HG03460 (cell line): ENCODE measurements around the gene TK2.

ENCODE experiments used
- ATAC-seq: cut with Tn5 transposase; IDR thresholded peaks from one replicate; pipeline ENCODE4 v1.9.1; 2021; ENCODE audit not compliant: unreplicated experiment

TK2 gene

GRCh38 chr16:66547101-66547989 lies 2.6 kb downstream of the TK2 start:
- no peak for ATAC-seq

GRCh38 chr16:66544016-66544757 lies 5.7 kb downstream of the TK2 start:
- no peak for ATAC-seq

DNA sequence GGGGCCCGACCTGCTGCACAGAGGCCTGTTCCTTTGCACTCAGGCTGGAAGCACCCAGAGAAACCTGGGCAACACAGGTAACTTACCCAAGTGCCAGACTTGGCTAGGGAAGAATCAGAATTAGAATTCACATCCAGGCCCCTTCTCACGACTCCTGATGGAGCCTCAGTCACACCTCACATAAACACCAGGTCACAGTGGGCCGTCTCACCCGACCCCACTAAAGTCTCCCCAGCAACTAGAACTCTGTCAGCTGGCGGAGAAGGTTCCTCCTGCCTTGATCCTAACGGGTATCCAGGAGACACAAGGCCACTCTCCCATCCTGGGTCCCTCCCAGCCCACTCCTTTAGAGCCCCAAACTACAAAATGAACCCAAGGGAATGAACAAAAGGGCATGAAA lies 6.4 kb downstream of the TK2 start:
- no peak for ATAC-seq

GRCh38 chr16:66542396-66542795 lies 7.5 kb downstream of the TK2 start:
- no peak for ATAC-seq

DNA sequence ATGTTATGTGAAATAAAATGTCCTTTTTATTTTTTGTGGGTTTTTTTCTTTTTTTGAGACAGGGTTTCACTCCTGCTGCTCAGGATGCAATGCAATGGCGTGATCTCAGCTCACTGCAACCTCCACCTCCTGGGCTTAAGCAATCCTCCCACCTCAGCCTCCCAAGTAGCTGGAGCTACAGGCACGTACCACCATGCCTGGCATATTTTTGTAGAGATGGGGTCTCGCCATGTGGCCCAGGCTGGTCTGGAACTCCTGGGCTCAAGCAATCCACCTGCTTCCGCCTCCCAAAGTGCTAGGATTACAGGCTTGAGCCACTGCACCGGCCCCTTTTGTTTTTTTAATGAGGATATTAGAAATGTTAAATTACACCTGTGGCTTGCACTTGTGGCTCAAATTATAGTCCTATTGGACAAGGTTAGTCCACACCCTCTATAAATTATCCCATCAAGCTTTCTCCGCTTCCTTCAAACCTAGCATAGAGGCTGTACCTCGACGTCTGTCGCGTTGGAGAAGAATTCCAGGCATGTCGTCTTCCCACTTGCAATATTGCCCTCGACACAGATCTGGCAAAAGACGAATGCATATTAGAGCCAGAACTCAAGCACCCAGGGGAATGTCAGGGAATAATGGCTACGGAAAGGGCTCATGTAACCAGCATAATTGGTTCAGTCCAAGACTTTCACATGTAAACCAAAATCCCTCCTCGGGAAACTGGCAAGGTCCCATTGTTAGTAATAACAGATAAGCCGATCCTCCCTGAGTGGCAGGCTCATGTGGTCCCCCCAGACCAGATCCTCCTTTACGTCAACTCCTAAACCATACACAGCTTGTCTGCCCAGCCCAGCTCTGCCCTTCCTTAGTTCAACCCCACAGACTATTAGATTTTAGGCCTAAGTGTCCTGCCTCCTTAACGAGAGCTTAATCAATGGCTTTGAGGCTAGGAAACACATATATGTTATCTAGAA lies 8.2 kb downstream of the TK2 start:
- ATAC-seq = no peak

DNA sequence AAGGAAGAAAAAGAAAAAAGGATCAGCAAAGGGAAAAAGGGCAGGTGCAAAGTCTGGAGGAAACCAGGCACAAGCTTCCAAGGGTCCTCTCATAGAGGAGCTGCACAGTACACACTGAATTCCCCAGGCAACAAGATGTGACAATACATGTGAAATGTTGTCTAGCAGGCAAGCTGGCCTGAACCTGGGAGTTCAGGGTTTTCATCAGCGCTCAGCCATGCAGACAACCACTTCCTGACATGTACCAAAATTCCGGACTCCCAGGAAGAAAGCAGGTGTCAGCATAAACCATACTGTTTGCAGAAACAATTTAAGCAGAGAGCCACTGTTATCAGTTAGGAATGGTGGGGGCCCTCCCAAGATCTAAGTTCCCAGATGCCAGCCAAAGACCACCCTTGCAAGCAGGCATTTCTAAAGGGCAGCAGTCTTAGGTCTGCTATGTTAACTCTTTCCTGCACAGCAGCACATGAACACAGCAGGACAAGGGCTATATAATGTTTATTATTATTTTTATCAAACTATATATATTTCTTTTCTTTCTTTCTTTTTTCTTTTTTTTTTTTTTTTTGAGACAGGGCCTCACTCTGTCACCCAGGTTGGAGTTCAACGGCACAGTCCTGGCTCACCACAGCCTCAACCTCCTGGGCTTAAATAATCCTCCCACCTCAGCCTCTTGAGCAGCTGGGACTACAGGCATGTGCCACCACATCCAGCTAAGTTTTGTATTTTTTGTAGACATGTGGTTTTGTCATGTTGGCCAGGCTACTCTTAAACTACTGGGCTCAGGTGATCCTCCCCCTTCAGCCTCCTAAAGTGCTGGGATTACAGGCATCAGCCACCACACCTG lies 10.1 kb downstream of the TK2 start:
- no peak for ATAC-seq

DNA sequence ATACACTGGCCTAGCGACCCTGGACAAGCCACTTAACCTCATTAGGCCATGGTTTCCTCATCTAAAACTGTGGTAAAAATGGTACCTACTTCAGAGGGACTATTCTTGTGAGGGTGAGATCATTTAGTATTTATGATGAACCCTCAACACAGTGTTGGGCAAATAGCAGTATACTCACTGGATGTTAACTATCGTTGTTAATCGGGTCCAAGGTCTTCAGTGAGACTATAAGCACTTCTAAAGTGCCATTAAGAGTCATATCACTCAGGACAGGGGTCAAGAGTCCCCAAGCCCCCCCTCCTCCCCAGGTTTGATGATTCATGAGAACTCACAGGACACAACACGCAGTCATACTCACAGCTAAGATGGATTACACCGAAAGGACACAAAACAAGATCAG lies 11.0 kb downstream of the TK2 start:
- ATAC-seq = no peak

DNA sequence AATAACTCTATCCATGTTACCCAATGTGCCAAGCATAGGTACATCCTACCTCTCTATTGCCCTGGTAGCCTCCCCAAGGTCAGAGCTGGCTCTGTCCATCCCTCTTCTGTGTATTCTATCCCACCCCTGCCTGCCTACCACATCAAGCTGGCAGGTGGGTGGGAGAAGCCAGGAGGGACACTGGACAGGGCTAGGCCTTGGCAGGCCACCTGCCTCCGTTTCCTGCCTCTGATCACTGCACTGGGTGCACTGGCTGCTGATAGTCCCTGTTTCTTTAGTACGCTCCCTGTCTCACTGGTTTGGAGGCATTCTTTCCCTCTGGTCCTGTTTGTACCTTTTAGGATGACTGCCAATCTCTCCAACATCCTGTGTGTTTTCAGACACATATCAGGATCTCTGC lies 12.7 kb downstream of the TK2 start:
- no peak for ATAC-seq

GRCh38 chr16:66536525-66536924 lies 13.4 kb downstream of the TK2 start:
- ATAC-seq = no peak

GRCh38 chr16:66534376-66534799 lies 15.5 kb downstream of the TK2 start:
- no peak for ATAC-seq

DNA sequence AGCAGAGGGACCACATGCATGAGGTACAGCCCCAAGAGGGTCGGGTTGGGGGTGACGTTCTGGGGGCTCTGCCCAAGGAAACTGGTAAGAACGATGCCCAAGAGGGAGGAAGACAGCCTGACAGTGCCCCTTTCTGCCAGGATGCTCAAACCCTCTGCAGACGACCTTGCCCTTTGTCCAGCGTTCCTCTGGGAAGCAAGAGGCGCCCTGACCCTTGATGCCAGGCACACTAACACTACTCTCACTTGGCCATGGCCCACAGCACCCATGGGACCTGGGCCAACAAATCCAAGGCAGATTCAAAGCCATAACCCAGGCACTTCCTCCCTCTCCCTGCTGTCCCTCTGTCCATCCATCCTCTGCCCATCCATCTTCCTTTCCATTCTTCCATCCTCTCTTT lies 20.4 kb downstream of the TK2 start:
- ATAC-seq = no peak

DNA sequence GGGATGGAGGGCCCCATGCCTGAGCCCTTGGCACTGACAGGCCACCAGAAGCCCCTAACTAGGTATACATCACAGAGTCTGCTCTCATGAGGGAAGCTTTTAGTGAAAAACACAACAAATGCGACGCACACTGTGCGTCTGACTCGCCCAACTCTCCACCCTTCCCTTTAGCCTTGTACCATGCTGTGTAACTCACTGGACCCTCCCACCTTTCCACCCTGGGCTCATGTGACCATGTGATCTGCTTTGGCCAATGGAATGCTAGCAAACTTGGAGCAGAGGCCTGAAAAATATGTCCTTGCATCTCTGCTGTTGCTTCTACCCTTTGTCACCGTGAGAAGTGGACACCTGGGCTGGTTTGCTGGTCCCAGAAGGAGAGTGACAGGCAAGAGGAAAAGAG lies 21.6 kb downstream of the TK2 start:
- no peak for ATAC-seq

DNA sequence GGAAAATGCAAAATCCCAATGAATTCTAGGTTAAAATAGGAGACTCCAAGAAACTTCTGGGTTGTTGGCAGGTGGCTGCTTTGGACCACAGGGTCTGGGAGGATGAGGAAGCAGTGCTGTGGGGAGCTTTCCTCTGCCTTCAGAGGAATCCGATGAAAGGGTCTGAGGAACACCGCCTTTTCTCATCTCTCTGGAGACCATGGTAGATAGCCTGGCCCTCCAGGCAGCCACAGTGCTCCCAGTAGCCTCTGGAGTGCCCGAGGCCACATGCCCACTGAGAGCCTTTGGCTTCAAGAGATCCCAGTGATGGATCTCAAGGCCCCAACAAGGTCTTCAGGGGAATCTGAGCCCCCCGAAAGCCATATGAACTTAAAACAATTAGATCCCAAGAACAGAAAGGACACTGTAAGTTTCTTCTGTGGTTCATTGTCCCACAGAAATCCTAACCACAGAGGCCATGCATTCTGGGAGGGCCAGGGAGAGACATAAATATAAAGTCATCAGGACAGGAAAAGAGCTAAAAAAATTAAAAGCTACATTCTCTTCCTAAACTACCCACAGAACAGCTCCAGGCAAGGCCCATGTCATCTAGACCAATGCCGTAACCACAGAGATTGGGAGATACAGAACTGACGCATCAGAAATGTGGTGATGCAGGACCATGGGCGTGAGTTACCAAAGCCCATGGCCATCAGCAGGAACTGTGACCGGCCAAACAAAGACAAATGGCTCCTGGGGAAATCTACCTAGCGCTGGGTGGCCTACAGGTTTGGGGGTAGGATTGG lies 24.3 kb downstream of the TK2 start:
- ATAC-seq = no peak

DNA sequence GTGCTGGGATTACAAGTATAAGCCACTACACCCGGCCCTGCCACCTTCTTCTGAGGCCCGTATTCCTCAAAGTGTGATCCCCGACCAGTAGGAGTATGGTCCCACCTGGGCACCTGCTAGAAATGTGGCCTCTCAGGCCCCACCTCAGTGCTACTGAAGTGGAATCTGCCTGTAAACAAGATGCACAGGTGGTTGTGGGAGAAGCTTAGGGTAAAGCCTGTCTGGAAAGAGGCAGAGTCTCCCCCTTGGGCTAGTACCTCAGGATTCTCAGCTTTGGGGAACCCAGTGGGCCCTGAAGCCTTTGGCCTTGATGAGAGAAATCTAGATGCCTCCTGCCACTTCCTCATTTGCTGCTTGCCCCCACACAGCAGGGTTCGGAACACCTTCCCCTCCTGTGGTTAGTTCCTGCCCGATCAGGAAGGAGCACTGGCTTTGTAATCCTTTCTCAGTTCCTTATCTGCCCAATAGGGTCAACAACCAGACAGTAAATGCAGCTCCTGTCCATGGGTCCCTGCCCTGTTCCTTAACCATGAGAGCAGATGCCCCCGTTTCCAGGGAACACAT lies 25.2 kb downstream of the TK2 start:
- peak; percentile 64 for ATAC-seq

DNA sequence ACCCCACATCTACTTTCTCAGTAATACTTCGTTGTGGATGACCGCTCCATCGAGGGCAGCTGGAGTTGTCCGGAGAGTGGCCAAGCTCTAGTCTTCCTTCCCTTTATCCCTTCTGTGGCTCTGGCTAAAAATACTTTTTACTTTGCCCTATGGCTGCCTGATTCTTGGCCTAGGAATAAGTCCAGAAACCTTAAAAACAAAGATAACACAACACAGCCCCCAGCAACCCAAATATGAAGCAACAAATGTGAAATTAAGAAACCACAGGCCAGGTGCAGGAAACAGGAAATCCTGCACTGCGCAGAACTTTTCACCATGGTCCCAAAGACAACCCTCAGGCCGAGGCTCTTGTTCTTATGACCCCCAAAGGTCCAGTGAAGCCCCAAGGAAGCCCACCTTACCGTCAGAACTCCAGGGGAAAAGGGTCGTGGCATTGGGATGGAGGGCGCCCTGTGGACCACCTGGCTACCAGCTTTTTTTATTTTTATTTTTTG lies 26.0 kb downstream of the TK2 start:
- peak; percentile 45 for ATAC-seq

DNA sequence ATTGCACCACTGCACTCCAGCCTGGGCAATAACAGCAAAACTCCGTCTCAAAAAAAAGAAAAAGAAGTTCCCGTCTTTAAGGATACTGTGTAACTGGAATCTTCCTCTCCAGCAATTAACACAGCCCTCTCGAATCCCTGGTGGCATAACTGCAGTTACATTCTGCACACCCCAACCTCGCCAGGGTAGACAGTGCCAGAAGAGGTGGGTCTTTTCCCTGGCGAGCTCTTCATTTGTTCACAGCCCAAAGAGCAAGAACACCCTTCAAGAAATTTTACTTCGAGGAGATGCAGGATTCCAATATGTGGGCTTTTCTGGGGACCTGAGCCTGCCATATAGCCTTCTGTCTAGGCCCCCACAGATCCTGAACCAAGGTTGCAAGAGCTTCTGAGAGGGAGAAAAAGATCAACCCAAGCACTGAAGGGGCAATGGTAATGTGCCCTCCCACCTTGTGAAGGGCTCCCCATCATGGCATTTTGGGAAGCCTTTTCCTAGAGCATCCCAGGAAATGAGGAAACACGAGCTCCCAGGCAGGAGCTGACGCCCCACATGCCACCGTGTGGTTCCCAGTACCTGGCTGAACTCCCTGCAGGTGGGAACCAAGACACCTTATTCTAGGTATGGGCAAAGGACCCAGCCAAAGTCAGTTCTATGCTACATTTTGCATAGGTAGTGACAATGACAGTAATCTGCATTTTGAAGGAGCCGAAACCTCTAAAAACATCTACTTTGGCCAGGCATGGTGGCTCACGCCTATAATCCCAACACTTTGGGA lies 26.9 kb downstream of the TK2 start:
- ATAC-seq = no peak

DNA sequence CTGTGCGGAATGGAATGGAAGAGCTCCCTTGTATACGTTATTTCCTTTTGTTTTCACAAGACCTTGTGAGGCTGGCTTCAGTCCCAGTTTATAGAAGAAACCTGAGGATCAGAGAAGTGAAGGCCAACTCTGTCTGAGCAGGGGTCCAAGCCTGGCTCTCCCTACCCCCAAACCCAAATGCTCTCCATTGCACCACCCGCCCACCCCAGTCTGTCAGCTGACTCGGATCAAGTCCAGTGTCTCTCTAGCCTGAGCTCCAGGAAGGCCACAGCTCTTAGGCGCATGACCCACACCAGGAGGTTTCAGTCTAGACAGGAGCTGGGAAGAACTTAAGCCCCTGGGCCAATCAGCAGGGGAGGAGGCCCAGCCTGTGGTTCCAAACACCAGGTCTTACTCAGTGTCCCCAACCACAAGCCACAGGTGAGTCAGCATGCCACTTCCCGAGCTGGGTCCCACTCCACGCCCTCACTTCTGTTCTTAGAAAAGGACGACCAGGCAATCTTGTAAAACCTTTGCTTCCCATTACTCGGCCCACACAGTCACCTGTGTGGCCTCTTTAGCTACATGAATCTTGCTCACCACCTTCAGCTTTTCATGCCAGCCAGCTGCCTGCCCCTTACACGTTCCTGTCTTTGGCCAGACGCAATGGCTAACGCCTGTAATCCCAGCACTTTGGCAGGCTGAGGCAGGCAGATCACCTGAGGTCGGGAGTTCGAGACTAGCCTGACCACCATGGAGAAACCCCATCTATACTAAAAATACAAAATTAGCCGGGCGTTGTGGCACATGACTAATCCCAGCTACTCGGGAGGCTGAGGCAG lies 27.8 kb downstream of the TK2 start:
- ATAC-seq = peak; percentile 42
